Liver (tissue), 9 donors: Measurements from ENCODE around the gene SLBP. TPM values are rescaled to one million over a fixed set of nuclear protein-coding genes. Genes with fewer than 3 reads are reported as not detected.

ENCODE experiments used
- DNase-seq: peaks from one replicate; pipeline ENCODE4 v3.0.0-alpha.2; 2017; ENCODE audit warnings: low spot score
- H3K27ac ChIP-seq, 2 donors: one replicate each; pipeline ENCODE4 v1.7.0; 2013; ENCODE audit warnings: inconsistent platforms in 2 of 2, low read length in 2 of 2, control low read depth in 1 of 2, low read depth in 1 of 2, mild to moderate bottlenecking in 1 of 2
- H3K27me3 ChIP-seq, 4 donors: one replicate each; pipeline versions ENCODE4 v1.6.1 to v1.7.0; 2013; ENCODE audit warnings: low read length in 3 of 4, inconsistent platforms in 1 of 4, mild to moderate bottlenecking in 1 of 4, moderate library complexity in 1 of 4; ENCODE audit not compliant: control insufficient read depth in 4 of 4, insufficient read depth in 4 of 4
- H3K36me3 ChIP-seq, 4 donors: one replicate each; pipeline versions ENCODE4 v1.6.1 to v1.7.0; 2013; ENCODE audit warnings: low read length in 3 of 4, mild to moderate bottlenecking in 3 of 4, low read depth in 1 of 4, moderate library complexity in 1 of 4; ENCODE audit not compliant: control insufficient read depth in 4 of 4, insufficient read depth in 3 of 4
- H3K4me1 ChIP-seq, 4 donors: one replicate each; pipeline versions ENCODE4 v1.6.1 to v1.7.0; 2013; ENCODE audit warnings: low read length in 3 of 4, mild to moderate bottlenecking in 3 of 4, moderate library complexity in 1 of 4; ENCODE audit not compliant: control insufficient read depth in 4 of 4, insufficient read depth in 4 of 4
- H3K4me3 ChIP-seq, 3 donors: one replicate each; pipeline versions ENCODE4 v1.6.1 to v1.7.0; 2013; ENCODE audit warnings: low read length in 3 of 3, control low read depth in 1 of 3, low read depth in 1 of 3, mild to moderate bottlenecking in 1 of 3
- H3K9ac ChIP-seq, 2 donors: one replicate each; pipeline ENCODE4 v1.7.0; 2013; ENCODE audit warnings: low read length in 2 of 2, mild to moderate bottlenecking in 2 of 2, moderate library complexity in 2 of 2, control low read depth in 1 of 2, low read depth in 1 of 2
- H3K9me3 ChIP-seq, 4 donors: one replicate each; pipeline versions ENCODE4 v1.6.1 to v1.7.0; 2013; ENCODE audit warnings: low read length in 3 of 4; ENCODE audit not compliant: control insufficient read depth in 4 of 4
- ATF3 ChIP-seq: IDR thresholded peaks from 2 replicates; pipeline ENCODE4 v1.6.1; 2016; ENCODE audit warnings: antibody characterized with exemption
- CTCF ChIP-seq: fragments of 150-350 bp; IDR thresholded peaks from 2 replicates; pipeline ENCODE4 v1.5.1; 2017; ENCODE audit warnings: improper control_type of control experiment, low read depth, low read length; ENCODE audit not compliant: missing input control
- EGR1 ChIP-seq, 2 donors: IDR thresholded peaks; 2 replicates each; pipeline ENCODE4 v1.6.1; 2016 to 2018; ENCODE audit warnings: antibody characterized with exemption in 2 of 2, low read depth in 2 of 2
- FOXA1 ChIP-seq: IDR thresholded peaks from 2 replicates; pipeline ENCODE4 v1.6.1; 2016; ENCODE audit warnings: antibody characterized with exemption
- FOXA2 ChIP-seq: IDR thresholded peaks from 2 replicates; pipeline ENCODE4 v1.6.1; 2016; ENCODE audit warnings: antibody characterized with exemption
- HNF4A ChIP-seq, 2 donors: conservative IDR thresholded peaks; 2 replicates each; pipeline ENCODE4 v1.6.1; 2016; ENCODE audit warnings: antibody characterized with exemption in 2 of 2, mild to moderate bottlenecking in 2 of 2
- HNF4G ChIP-seq: IDR thresholded peaks from 2 replicates; pipeline ENCODE4 v1.6.1; 2016; ENCODE audit warnings: antibody characterized with exemption
- NR2F2 ChIP-seq: IDR thresholded peaks from 2 replicates; pipeline ENCODE4 v1.6.1; 2016; ENCODE audit warnings: antibody characterized with exemption
- RAD21 ChIP-seq, 2 donors: IDR thresholded peaks; 2 replicates each; pipeline ENCODE4 v1.6.1; 2016; ENCODE audit warnings: antibody characterized with exemption in 2 of 2, mild to moderate bottlenecking in 2 of 2
- REST ChIP-seq: IDR thresholded peaks from 2 replicates; pipeline ENCODE4 v1.6.1; 2016; ENCODE audit warnings: antibody characterized with exemption, mild to moderate bottlenecking
- RXRA ChIP-seq, 2 donors: IDR thresholded peaks; 2 replicates each; pipeline ENCODE4 v1.6.1; 2017 to 2018; ENCODE audit warnings: antibody characterized with exemption in 2 of 2, mild to moderate bottlenecking in 1 of 2
- SP1 ChIP-seq: IDR thresholded peaks from 2 replicates; pipeline ENCODE4 v1.6.1; 2018; ENCODE audit warnings: antibody characterized with exemption, mild to moderate bottlenecking
- TAF1 ChIP-seq: conservative IDR thresholded peaks from 2 replicates; pipeline ENCODE4 v1.6.1; 2016; ENCODE audit warnings: antibody characterized with exemption, mild to moderate bottlenecking
- YY1 ChIP-seq: IDR thresholded peaks from 2 replicates; pipeline ENCODE4 v1.6.1; 2016; ENCODE audit warnings: antibody characterized with exemption, mild to moderate bottlenecking
- ZBTB33 ChIP-seq: IDR thresholded peaks from 2 replicates; pipeline ENCODE4 v1.6.1; 2016; ENCODE audit warnings: antibody characterized with exemption
- WGBS: extraction: QIAGEN DNeasy Blood & Tissue Kit; methylation state at CpG from one replicate; pipeline ENCODE4 v1.1.7; 2013; 5-methylcytosine and 5-hydroxymethylcytosine counted together
- polyA plus RNA-seq, 2 donors: library from polyadenylated mRNA; stranded (reverse) in 1 of 2; unstranded in 1 of 2; fragments of 200-250 nt in 1 of 2; fragments of >200 nt in 1 of 2; fragmentation: Nextera tagmentation in 1 of 2; extraction: Ambion mirVana in 1 of 2; gene quantifications; one replicate each; pipeline versions ENCODE4 v1.2.1 to v1.2.3, GENCODE V29; 2013 to 2015
- total RNA-seq, 2 donors: library from RNA; depleted of rRNA; stranded (reverse); fragments of >200 nt; gene quantifications; one replicate each; pipeline ENCODE4 v1.2.3, GENCODE V29; 2014
- donor health status: healthy.
- donor health status: healthy.
- donor health status: healthy.
- donor health status: healthy.
- donor health status: healthy.

SLBP gene
- total and polyA plus RNA-seq, 4 donors = 14.7 to 64.4 (median 17.4) TPM

- 81% methylated on average over 5 of the region's 5 CpGs for WGBS
- no peaks in the 10 kb centered on the region for H3K27me3 ChIP-seq
- H3K4me1 ChIP-seq = peaks cover 0 to 3% (median under 1%) of the 10 kb centered on the region in 4 donors
- no peaks in the 10 kb centered on the region for H3K36me3 ChIP-seq
- H3K9ac ChIP-seq = no peak overlapping the region
- no peak overlapping the region for H3K27ac ChIP-seq
- TF ChIP-seq REST (no peak), CTCF (no peak), HNF4G (no peak), RXRA (IDR thresholded peaks at IDR 0.05) (no peak), SP1 (no peak), RAD21 (IDR thresholded peaks at IDR 0.05) (no peak), EGR1 (IDR thresholded peaks at IDR 0.05; ENCODE audit: low read depth in 2 of 2) (no peak)
- H3K4me3 ChIP-seq = no peak overlapping the region
- no peaks in the 10 kb centered on the region for H3K9me3 ChIP-seq
- DNase-seq = no peak
Measured at GRCh38 chr4:1678244-1678643, 33.9 kb downstream of the SLBP start.

- Histone ChIP-seq H3K27ac (no peak overlapping the region), H3K9me3 (no peaks in the 10 kb centered on the region), H3K9ac (no peak overlapping the region), H3K36me3 (no peaks in the 10 kb centered on the region), H3K4me3 (no peak overlapping the region), H3K4me1 (no peaks in the 10 kb centered on the region), H3K27me3 (no peaks in the 10 kb centered on the region)
- 87% methylated on average over 25 of the region's 25 CpGs for WGBS
- TF ChIP-seq FOXA2 = no peak
- TF ChIP-seq HNF4A (conservative IDR thresholded peaks at IDR 0.05) = no peak
- no peak for TF ChIP-seq TAF1
- TF ChIP-seq RXRA (IDR thresholded peaks at IDR 0.05) = no peak
- TF ChIP-seq YY1 = no peak
- no peak for TF ChIP-seq NR2F2
- no peak for TF ChIP-seq EGR1 (IDR thresholded peaks at IDR 0.05; ENCODE audit: low read depth in 2 of 2)
- TF ChIP-seq HNF4G = no peak
- no peak for TF ChIP-seq FOXA1
- no peak for TF ChIP-seq ATF3
- TF ChIP-seq RAD21 (IDR thresholded peaks at IDR 0.05) = no peak
- TF ChIP-seq ZBTB33 = no peak
- DNase-seq = peak; percentile 50
Measured at GRCh38 chr4:1676605-1677525, 35.3 kb downstream of the SLBP start.
